H1 (cell line): ENCODE measurements around the gene SF3B2. TPM values are rescaled to one million over a fixed set of nuclear protein-coding genes. Genes with fewer than 3 reads are reported as not detected.

Source experiments
- BACH1 ChIP-seq: IDR thresholded peaks from 2 replicates; pipeline ENCODE4 v1.6.1; 2012; ENCODE audit warnings: low read length, improper control_type of control experiment
- BRCA1 ChIP-seq: IDR thresholded peaks from 2 replicates; pipeline ENCODE4 v1.6.1; 2012; ENCODE audit warnings: low read depth, low read length, improper control_type of control experiment
- CHD2 ChIP-seq: IDR thresholded peaks from 2 replicates; pipeline ENCODE4 v1.6.1; 2012; ENCODE audit warnings: low read length, improper control_type of control experiment
- NANOG ChIP-seq: IDR thresholded peaks from 2 replicates; pipeline ENCODE4 v1.6.1; 2011; ENCODE audit warnings: low read length, low read depth, mild to moderate bottlenecking, inconsistent platforms; ENCODE audit not compliant: insufficient read depth, poor library complexity, severe bottlenecking
- SIN3A ChIP-seq, 2 experiments: IDR thresholded peaks in 1 of 2; conservative IDR thresholded peaks in 1 of 2; 2 replicates each; pipeline ENCODE4 v1.6.1; 2011 to 2012; ENCODE audit warnings: low read length in 2 of 2, improper control_type of control experiment in 1 of 2, low read depth in 1 of 2, mild to moderate bottlenecking in 1 of 2
- SP2 ChIP-seq: IDR thresholded peaks from 2 replicates; pipeline ENCODE4 v1.6.1; 2012; ENCODE audit warnings: mild to moderate bottlenecking, low read length, inconsistent platforms
- TEAD4 ChIP-seq: IDR thresholded peaks from 2 replicates; pipeline ENCODE4 v1.6.1; 2012; ENCODE audit warnings: low read depth, low read length, inconsistent platforms, mixed read lengths
- polyA plus RNA-seq, 7 experiments: library from polyadenylated mRNA; depleted of rRNA in 3 of 7; stranded (reverse) in 5 of 7; unstranded in 2 of 7; fragments of >200 nt in 5 of 7; fragments of 200-250 nt in 2 of 7; gene quantifications; 1 replicate in 5 of 7; 2 replicates in 1 of 7; 4 replicates in 1 of 7; pipeline versions ENCODE4 v1.2.1 to v1.2.3, GENCODE V29; 2011 to 2013; ENCODE audit warnings: missing spikeins in 2 of 7, mixed read lengths in 2 of 7
- total RNA-seq: library from RNA; stranded (reverse); fragmentation: NEBNext Ultra II Directional; extraction: Animal tissue kit (Norgen Biotek cat#: 25700); gene quantifications from 2 replicates; pipeline ENCODE4 v1.2.1, GENCODE V29; 2021
- TF ChIP-seq, protein P1 (sequence below): fragments of 300-600 bp; sonication (generic); IDR thresholded peaks from 2 replicates; pipeline ENCODE4 v1.7.1; 2012; ENCODE audit warnings: low read length, moderate library complexity, mild to moderate bottlenecking, inconsistent platforms; ENCODE audit not compliant: insufficient replicate concordance
- TF ChIP-seq, protein P2 (sequence below): IDR thresholded peaks from 2 replicates; pipeline ENCODE4 v1.6.1; 2012; ENCODE audit warnings: low read length, inconsistent platforms
- TF ChIP-seq, protein P3 (sequence below): IDR thresholded peaks from 2 replicates; pipeline ENCODE4 v1.6.1; 2012; ENCODE audit warnings: inconsistent platforms

SF3B2 gene
- total and polyA plus RNA-seq, 2 of the 8 experiments (the other 6 are each of a cell fraction or from before 2014, with no cell fraction given), result 182 to 237 TPM

DNA sequence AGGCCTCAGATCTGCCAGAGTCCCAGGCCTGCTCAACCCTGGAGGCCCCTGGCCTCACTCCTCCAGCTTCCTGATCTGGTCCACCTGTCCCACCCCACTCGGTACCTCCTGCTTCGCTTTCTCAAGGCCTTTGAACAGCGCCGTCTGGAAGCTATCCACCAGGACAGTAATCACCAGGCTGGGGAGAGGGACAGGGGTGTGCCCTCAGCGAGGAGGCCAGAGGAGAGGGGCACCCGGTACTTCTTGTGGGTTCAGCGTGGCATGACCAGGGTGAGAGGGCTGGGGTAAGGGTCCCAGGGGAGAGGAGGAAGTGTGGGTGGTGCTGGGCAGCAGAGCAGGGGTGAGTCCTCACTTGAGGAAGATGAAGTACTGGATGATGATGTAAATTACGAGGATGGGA lies 32.0 kb upstream of the SF3B2 start (continued):
- TF ChIP-seq, protein P1, sequence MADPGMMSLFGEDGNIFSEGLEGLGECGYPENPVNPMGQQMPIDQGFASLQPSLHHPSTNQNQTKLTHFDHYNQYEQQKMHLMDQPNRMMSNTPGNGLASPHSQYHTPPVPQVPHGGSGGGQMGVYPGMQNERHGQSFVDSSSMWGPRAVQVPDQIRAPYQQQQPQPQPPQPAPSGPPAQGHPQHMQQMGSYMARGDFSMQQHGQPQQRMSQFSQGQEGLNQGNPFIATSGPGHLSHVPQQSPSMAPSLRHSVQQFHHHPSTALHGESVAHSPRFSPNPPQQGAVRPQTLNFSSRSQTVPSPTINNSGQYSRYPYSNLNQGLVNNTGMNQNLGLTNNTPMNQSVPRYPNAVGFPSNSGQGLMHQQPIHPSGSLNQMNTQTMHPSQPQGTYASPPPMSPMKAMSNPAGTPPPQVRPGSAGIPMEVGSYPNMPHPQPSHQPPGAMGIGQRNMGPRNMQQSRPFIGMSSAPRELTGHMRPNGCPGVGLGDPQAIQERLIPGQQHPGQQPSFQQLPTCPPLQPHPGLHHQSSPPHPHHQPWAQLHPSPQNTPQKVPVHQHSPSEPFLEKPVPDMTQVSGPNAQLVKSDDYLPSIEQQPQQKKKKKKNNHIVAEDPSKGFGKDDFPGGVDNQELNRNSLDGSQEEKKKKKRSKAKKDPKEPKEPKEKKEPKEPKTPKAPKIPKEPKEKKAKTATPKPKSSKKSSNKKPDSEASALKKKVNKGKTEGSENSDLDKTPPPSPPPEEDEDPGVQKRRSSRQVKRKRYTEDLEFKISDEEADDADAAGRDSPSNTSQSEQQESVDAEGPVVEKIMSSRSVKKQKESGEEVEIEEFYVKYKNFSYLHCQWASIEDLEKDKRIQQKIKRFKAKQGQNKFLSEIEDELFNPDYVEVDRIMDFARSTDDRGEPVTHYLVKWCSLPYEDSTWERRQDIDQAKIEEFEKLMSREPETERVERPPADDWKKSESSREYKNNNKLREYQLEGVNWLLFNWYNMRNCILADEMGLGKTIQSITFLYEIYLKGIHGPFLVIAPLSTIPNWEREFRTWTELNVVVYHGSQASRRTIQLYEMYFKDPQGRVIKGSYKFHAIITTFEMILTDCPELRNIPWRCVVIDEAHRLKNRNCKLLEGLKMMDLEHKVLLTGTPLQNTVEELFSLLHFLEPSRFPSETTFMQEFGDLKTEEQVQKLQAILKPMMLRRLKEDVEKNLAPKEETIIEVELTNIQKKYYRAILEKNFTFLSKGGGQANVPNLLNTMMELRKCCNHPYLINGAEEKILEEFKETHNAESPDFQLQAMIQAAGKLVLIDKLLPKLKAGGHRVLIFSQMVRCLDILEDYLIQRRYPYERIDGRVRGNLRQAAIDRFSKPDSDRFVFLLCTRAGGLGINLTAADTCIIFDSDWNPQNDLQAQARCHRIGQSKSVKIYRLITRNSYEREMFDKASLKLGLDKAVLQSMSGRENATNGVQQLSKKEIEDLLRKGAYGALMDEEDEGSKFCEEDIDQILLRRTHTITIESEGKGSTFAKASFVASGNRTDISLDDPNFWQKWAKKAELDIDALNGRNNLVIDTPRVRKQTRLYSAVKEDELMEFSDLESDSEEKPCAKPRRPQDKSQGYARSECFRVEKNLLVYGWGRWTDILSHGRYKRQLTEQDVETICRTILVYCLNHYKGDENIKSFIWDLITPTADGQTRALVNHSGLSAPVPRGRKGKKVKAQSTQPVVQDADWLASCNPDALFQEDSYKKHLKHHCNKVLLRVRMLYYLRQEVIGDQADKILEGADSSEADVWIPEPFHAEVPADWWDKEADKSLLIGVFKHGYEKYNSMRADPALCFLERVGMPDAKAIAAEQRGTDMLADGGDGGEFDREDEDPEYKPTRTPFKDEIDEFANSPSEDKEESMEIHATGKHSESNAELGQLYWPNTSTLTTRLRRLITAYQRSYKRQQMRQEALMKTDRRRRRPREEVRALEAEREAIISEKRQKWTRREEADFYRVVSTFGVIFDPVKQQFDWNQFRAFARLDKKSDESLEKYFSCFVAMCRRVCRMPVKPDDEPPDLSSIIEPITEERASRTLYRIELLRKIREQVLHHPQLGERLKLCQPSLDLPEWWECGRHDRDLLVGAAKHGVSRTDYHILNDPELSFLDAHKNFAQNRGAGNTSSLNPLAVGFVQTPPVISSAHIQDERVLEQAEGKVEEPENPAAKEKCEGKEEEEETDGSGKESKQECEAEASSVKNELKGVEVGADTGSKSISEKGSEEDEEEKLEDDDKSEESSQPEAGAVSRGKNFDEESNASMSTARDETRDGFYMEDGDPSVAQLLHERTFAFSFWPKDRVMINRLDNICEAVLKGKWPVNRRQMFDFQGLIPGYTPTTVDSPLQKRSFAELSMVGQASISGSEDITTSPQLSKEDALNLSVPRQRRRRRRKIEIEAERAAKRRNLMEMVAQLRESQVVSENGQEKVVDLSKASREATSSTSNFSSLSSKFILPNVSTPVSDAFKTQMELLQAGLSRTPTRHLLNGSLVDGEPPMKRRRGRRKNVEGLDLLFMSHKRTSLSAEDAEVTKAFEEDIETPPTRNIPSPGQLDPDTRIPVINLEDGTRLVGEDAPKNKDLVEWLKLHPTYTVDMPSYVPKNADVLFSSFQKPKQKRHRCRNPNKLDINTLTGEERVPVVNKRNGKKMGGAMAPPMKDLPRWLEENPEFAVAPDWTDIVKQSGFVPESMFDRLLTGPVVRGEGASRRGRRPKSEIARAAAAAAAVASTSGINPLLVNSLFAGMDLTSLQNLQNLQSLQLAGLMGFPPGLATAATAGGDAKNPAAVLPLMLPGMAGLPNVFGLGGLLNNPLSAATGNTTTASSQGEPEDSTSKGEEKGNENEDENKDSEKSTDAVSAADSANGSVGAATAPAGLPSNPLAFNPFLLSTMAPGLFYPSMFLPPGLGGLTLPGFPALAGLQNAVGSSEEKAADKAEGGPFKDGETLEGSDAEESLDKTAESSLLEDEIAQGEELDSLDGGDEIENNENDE, result no peak
- TF ChIP-seq BRCA1, result no peak
- no peak for TF ChIP-seq SP2
- TF ChIP-seq, protein P2, sequence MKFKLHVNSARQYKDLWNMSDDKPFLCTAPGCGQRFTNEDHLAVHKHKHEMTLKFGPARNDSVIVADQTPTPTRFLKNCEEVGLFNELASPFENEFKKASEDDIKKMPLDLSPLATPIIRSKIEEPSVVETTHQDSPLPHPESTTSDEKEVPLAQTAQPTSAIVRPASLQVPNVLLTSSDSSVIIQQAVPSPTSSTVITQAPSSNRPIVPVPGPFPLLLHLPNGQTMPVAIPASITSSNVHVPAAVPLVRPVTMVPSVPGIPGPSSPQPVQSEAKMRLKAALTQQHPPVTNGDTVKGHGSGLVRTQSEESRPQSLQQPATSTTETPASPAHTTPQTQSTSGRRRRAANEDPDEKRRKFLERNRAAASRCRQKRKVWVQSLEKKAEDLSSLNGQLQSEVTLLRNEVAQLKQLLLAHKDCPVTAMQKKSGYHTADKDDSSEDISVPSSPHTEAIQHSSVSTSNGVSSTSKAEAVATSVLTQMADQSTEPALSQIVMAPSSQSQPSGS, result no peak
- no peak for TF ChIP-seq NANOG
- TF ChIP-seq, protein P3, sequence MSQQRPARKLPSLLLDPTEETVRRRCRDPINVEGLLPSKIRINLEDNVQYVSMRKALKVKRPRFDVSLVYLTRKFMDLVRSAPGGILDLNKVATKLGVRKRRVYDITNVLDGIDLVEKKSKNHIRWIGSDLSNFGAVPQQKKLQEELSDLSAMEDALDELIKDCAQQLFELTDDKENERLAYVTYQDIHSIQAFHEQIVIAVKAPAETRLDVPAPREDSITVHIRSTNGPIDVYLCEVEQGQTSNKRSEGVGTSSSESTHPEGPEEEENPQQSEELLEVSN, result no peak
- TF ChIP-seq SIN3A (conservative IDR thresholded peaks at IDR 0.05 in 1 of 2, IDR thresholded peaks at IDR 0.05 in 1 of 2; ENCODE audit: low read depth in 1 of 2, low read length in 2 of 2), result no peak
- no peak for TF ChIP-seq TEAD4
- no peak for TF ChIP-seq BACH1
- no peak for TF ChIP-seq CHD2
